KMS-11 (cell line): ENCODE measurements around the gene YBEY.

Experiments used
- H2AFZ ChIP-seq: fragments of 200-600 bp; sonication (generic); 2 replicates; pipeline ENCODE4 v1.6.1; 2016; ENCODE audit warnings: antibody characterized with exemption, mixed run types, low read depth
- H3K27ac ChIP-seq: fragments of 200-600 bp; sonication (generic); 2 replicates; pipeline ENCODE4 v1.6.1; 2016; ENCODE audit warnings: mild to moderate bottlenecking, mixed run types
- H3K27me3 ChIP-seq: fragments of 200-600 bp; sonication (generic); 2 replicates; pipeline ENCODE4 v1.6.1; 2017; ENCODE audit warnings: mild to moderate bottlenecking, low read depth, mixed run types, moderate library complexity; ENCODE audit not compliant: insufficient read depth
- H3K36me3 ChIP-seq: fragments of 200-600 bp; sonication (generic); 2 replicates; pipeline ENCODE4 v1.6.1; 2017; ENCODE audit warnings: mild to moderate bottlenecking, mixed run types; ENCODE audit not compliant: insufficient read depth
- H3K4me1 ChIP-seq: fragments of 200-600 bp; sonication (generic); 2 replicates; pipeline ENCODE4 v1.6.1; 2016; ENCODE audit warnings: mild to moderate bottlenecking, low read depth, mixed run types; ENCODE audit not compliant: poor library complexity, severe bottlenecking
- H3K4me2 ChIP-seq: fragments of 200-600 bp; sonication (generic); 2 replicates; pipeline ENCODE4 v1.7.0; 2016; ENCODE audit warnings: mild to moderate bottlenecking, mixed run types
- H3K4me3 ChIP-seq: fragments of 200-600 bp; sonication (generic); IDR thresholded peaks from 2 replicates; pipeline ENCODE4 v1.6.1; 2017; ENCODE audit warnings: low read depth, low read length, mixed read lengths; ENCODE audit not compliant: insufficient read depth
- H3K79me2 ChIP-seq: fragments of 200-600 bp; sonication (generic); 2 replicates; pipeline ENCODE4 v1.6.1; 2016; ENCODE audit warnings: low read depth, mixed run types; ENCODE audit not compliant: insufficient read depth
- H3K9ac ChIP-seq: fragments of 200-600 bp; sonication (generic); 2 replicates; pipeline ENCODE4 v1.6.1; 2016; ENCODE audit warnings: mild to moderate bottlenecking, mixed run types
- H4K20me1 ChIP-seq: fragments of 200-600 bp; sonication (generic); 2 replicates; pipeline ENCODE4 v1.6.1; 2016; ENCODE audit warnings: mild to moderate bottlenecking, mixed run types; ENCODE audit not compliant: insufficient read depth
- TF ChIP-seq, protein P1 (sequence below): fragments of 200-600 bp; sonication (generic); conservative IDR thresholded peaks from 2 replicates; pipeline ENCODE4 v1.6.1; 2017; ENCODE audit warnings: low read depth, mild to moderate bottlenecking, antibody characterized with exemption, low read length, moderate library complexity, mixed read lengths

YBEY gene

DNA sequence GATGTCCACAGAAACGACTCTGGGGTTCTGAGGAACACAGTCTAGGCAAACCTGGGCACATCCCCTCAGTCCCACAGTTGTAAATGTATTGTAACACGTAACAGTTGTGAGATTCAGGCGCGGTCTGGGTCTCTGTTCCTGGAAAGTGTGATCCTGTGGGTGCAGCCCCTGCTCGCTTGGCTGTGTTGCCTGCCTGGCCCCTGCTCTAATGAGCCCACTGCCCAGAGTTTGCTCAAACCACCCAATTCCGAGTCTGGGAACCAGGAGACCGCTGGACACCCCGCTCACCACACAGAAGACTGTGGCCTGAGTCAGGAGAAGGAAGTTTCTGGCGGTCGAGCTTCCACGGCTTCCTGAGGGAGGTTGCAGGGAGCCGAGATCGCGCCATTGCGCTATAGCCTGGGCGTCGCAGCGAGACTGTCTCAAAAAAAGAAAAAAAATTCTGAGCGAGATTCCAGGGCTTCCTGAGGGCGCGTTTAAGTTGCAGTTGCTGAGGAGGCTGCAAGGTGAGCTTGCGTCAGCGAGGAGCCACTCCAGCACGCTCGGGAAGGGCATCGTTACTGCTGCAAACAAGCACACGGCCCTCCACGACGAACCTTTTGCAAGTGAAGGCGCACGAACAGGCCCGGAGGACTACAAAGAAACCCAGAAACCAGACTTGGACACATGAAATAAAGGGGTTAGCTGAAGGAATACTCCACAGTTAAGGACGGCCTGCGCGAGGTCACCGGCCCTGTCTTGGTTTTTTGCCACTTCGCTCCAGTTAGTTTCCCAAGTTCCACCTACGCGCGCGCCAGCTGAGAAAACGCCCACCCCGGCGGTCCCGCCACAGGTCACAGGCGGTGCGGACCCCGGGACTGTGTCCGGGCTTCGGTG is 36.4 kb downstream of the YBEY start:
- H3K79me2 ChIP-seq = peaks cover 58% of the 10 kb centered on the region
- TF ChIP-seq, protein P1, sequence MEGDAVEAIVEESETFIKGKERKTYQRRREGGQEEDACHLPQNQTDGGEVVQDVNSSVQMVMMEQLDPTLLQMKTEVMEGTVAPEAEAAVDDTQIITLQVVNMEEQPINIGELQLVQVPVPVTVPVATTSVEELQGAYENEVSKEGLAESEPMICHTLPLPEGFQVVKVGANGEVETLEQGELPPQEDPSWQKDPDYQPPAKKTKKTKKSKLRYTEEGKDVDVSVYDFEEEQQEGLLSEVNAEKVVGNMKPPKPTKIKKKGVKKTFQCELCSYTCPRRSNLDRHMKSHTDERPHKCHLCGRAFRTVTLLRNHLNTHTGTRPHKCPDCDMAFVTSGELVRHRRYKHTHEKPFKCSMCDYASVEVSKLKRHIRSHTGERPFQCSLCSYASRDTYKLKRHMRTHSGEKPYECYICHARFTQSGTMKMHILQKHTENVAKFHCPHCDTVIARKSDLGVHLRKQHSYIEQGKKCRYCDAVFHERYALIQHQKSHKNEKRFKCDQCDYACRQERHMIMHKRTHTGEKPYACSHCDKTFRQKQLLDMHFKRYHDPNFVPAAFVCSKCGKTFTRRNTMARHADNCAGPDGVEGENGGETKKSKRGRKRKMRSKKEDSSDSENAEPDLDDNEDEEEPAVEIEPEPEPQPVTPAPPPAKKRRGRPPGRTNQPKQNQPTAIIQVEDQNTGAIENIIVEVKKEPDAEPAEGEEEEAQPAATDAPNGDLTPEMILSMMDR = no peak
- peaks cover 6% of the 10 kb centered on the region for H4K20me1 ChIP-seq
- no peaks in the 10 kb centered on the region for H3K27me3 ChIP-seq
- H3K4me1 ChIP-seq = peaks cover 33% of the 10 kb centered on the region
- H3K9ac ChIP-seq = peak overlapping the region; percentile 94
- H3K4me3 ChIP-seq = peak overlapping the region; percentile 69
- peaks cover 3% of the 10 kb centered on the region; the same call in 1 of the 2 replicates for H3K36me3 ChIP-seq
- peak overlapping the region; percentile 91 for H3K27ac ChIP-seq
- peak overlapping the region; percentile 81 for H3K4me2 ChIP-seq
- 0 out of 2 replicates have a peak overlapping the region, but pooled peaks have one; percentile 16 for H2AFZ ChIP-seq

DNA sequence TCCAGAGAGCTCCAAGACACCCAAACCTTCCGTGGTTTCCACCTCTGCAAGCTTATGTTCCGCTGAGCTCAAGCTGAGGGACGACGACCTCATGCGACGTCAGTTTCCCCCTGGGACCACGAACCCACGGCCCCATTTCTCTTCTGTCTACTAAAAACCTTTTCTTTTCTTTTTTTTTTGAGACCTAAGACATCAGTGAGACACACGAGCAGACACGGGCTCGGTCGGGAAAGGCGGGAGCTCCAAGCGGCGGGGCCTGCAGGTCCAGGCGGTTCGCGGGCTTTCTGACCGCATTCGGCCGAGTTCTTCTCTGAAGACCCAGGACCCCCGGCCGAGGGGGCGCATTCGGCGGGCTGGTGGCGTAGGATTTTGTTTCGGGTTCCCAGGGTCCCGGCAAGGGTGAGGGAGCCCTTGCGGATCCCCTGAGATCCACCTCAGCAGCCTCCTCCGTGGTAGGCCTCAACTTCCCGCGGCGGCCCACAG is 37.1 kb downstream of the YBEY start:
- H4K20me1 ChIP-seq = peaks cover 6% of the 10 kb centered on the region
- no peaks in the 10 kb centered on the region for H3K27me3 ChIP-seq
- H3K9ac ChIP-seq = peak overlapping the region; percentile 94
- 0 out of 2 replicates have a peak overlapping the region, but pooled peaks have one; percentile 16 for H2AFZ ChIP-seq
- peak overlapping the region; percentile 91 for H3K27ac ChIP-seq
- H3K36me3 ChIP-seq = peaks cover 4% of the 10 kb centered on the region; the same call in 1 of the 2 replicates
- H3K4me1 ChIP-seq = peaks cover 33% of the 10 kb centered on the region
- peaks cover 64% of the 10 kb centered on the region for H3K79me2 ChIP-seq
- H3K4me2 ChIP-seq = peak overlapping the region; percentile 81
- H3K4me3 ChIP-seq = peak overlapping the region; percentile 69
- TF ChIP-seq, protein P1 = no peak

DNA sequence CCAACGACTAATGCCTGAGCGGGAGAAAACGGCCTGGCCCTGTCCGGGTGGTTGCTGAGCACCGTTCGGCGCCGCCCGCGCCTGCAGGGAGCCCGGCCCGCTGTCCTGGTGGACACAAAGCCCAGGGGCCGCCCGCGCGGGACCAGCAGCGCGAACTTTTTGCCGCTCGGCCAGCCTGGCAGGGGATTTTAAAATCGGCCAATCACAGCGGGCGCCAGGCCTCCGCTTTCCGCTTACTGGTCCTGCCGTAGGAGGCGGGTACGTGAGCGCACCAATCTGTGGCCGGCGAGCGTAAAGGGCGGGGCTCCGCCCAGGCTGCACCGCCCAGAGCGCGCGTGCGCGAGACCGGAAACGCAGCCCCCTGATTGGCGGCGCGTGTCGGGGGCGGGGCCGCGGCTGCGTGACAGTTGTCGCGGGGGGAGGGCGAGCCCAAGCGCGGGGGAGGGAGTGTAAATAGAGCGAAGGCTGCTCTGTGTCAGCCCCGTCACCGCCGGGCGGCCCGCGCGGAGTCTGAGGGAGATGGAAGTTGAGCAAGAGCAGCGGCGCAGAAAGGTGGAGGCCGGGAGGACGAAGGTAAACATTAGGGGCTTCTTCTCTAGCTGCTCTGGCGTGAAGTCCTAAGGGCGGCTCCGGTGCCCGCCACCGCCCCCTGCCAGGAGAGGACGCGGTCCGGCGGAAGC is 37.7 kb downstream of the YBEY start, which contains the start of the genes C21orf58 and PCNT:
Gene C21orf58 (minus strand): TSS at position 161 of the 680 bp plus-strand sequence. CDS start 1,132 bp downstream, outside the sequence.
Gene PCNT (plus strand): TSS at position 447 of the 680 bp plus-strand sequence. CDS start 73 bp downstream, at position 520.
- TF ChIP-seq, protein P1 = no peak
- Histone ChIP-seq H3K4me3 (peak within 1 kb of the TSS; percentile 69), H3K9ac (peak within 1 kb of the TSS; percentile 94), H3K36me3 (peaks cover 4% of the 10 kb centered on the region; the same call in 1 of the 2 replicates), H3K4me2 (peak within 1 kb of the TSS; percentile 88), H3K79me2 (peaks cover 69% of the 10 kb centered on the region), H2AFZ (peak within 1 kb of the TSS; percentile 53), H3K27me3 (no peaks in the 10 kb centered on the region), H3K4me1 (peaks cover 33% of the 10 kb centered on the region), H4K20me1 (peaks cover 6% of the 10 kb centered on the region), H3K27ac (peak within 1 kb of the TSS; percentile 91)

DNA sequence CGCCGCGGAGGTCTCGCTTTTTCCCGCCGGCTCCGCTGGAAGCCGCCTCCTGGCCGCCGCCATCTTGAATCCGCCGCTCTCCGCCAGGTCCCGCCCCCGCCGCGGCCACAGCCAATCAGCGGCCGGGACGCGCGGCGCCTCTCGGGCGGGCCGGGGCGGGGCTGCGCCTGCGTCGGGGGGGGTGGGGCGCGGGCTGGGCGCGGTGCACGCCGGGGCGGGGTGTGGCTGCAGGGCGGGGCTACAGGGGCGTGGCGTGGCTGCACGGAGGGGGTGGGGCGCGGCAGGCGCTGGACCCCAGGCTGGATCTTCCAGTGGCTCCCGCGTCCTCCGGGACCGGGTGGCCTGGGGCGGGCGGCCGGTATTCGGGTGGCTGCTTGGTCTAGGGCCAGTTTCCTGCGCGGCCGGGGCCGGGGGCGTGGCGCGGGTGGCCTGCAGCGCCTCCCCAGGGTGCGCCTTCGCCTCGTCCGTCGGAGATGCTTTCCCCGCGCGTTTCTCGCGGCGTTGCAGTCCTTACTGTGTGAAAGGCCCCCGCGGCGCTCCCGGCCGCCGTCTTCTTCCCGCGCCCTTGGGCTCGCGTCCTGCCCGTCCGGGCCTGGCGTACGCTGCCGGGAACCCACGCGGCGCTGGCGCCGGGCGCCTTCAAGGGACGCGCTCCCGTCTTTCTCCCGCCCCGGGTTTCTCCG is 38.4 kb downstream of the YBEY start:
- Histone ChIP-seq H3K36me3 (peaks cover 4% of the 10 kb centered on the region; the same call in 1 of the 2 replicates), H4K20me1 (peaks cover 6% of the 10 kb centered on the region), H3K4me1 (peaks cover 33% of the 10 kb centered on the region), H3K79me2 (peaks cover 75% of the 10 kb centered on the region), H3K4me2 (peak overlapping the region; percentile 88), H2AFZ (peak overlapping the region; percentile 53), H3K9ac (peak overlapping the region; percentile 94), H3K27ac (peak overlapping the region; percentile 91), H3K4me3 (no peak overlapping the region), H3K27me3 (no peaks in the 10 kb centered on the region)
- TF ChIP-seq, protein P1 = no peak
